H1 (cell line): Measurements from ENCODE around the gene HMCES. TPM values are rescaled to one million over a fixed set of nuclear protein-coding genes. Genes with fewer than 3 reads are reported as not detected.
A peak's percentile ranks its signal among the peaks of the same experiment; 100 is the strongest.

Experiments used
- CTCF ChIA-PET: fragments of 300-600 bp; sonication (Branson Sonifier 250); formaldehyde crosslinking; loops from one replicate; lab custom pipeline; 2021; ENCODE audit not compliant: partially characterized antibody; lab: Charles Lee
- POLR2A ChIA-PET: fragments of 300-600 bp; sonication (Branson Sonifier 250); formaldehyde crosslinking; loops from one replicate; lab custom pipeline; 2021; ENCODE audit warnings: inconsistent platforms; ENCODE audit not compliant: partially characterized antibody; lab: Charles Lee
- DNase-seq, 2 experiments: peaks; one replicate each; pipeline versions ENCODE4 v3.0.0 to v3.0.0-alpha.2; 2010 to 2022; ENCODE audit warnings: low spot score in 2 of 2, low read depth in 1 of 2, mixed read lengths in 1 of 2
- FAIRE-seq: peaks from 2 replicates; lab custom pipeline; 2011; peaks lifted over from hg19 to GRCh38; lab: Jason Lieb, UNC
- H2AFZ ChIP-seq: 2 replicates; pipeline ENCODE4 v1.8.1; 2012; ENCODE audit warnings: low read length, inconsistent platforms
- H2AK5ac ChIP-seq: 2 replicates; pipeline ENCODE4 v1.6.1; 2013; ENCODE audit warnings: low read depth, low read length
- H2BK120ac ChIP-seq: replicated peaks from 2 replicates; pipeline ENCODE3; 2013; ENCODE audit warnings: low read depth, low read length, inconsistent platforms
- H2BK12ac ChIP-seq: 2 replicates; pipeline ENCODE4 v1.6.1; 2013; ENCODE audit warnings: low read depth, low read length
- H2BK15ac ChIP-seq: 2 replicates; pipeline ENCODE4 v1.6.1; 2013; ENCODE audit warnings: low read length
- H2BK20ac ChIP-seq: 2 replicates; pipeline ENCODE4 v1.6.1; 2013; ENCODE audit warnings: low read length
- H2BK5ac ChIP-seq: 2 replicates; pipeline ENCODE4 v1.6.1; 2013; ENCODE audit warnings: low read depth, low read length
- H3K14ac ChIP-seq: 2 replicates; pipeline ENCODE4 v1.6.1; 2013; ENCODE audit warnings: inconsistent platforms; ENCODE audit not compliant: insufficient read length
- H3K18ac ChIP-seq: 2 replicates; pipeline ENCODE4 v1.6.1; 2013; ENCODE audit warnings: low read length; ENCODE audit errors: extremely low read depth
- H3K23ac ChIP-seq: 2 replicates; pipeline ENCODE4 v1.6.1; 2013; ENCODE audit warnings: inconsistent platforms; ENCODE audit not compliant: insufficient read length
- H3K23me2 ChIP-seq: 2 replicates; pipeline ENCODE4 v1.6.1; 2013; ENCODE audit warnings: low read depth, low read length
- H3K27ac ChIP-seq: 2 replicates; pipeline ENCODE4 v1.6.1; 2011; ENCODE audit warnings: low read depth, low read length, inconsistent platforms
- H3K27me3 ChIP-seq, 4 experiments: replicated peaks in 1 of 4; 1 replicate in 1 of 4; 2 replicates in 3 of 4; pipeline versions ENCODE4 v1.6.1 to v1.8.1; 2011 to 2013; ENCODE audit warnings: low read length in 3 of 4, mild to moderate bottlenecking in 3 of 4, inconsistent platforms in 2 of 4, mixed read lengths in 2 of 4, moderate library complexity in 1 of 4; ENCODE audit not compliant: control insufficient read depth in 3 of 4, insufficient read depth in 3 of 4; ENCODE audit errors: extremely low read depth in 1 of 4
- H3K36me3 ChIP-seq, 4 experiments: 2 replicates each; pipeline versions ENCODE4 v1.6.1 to v1.8.1; 2011 to 2013; ENCODE audit warnings: mild to moderate bottlenecking in 4 of 4, low read length in 3 of 4, moderate library complexity in 2 of 4, control low read depth in 1 of 4, inconsistent platforms in 1 of 4; ENCODE audit not compliant: insufficient read depth in 4 of 4, control insufficient read depth in 2 of 4
- H3K4ac ChIP-seq: replicated peaks from 2 replicates; pipeline ENCODE3; 2013; ENCODE audit warnings: low read length, low read depth, mixed read lengths, inconsistent platforms; ENCODE audit not compliant: insufficient read length
- H3K4me1 ChIP-seq, 4 experiments: replicated peaks in 1 of 4; 1 replicate in 1 of 4; 2 replicates in 3 of 4; pipeline versions ENCODE4 v1.6.1 to v1.8.1; 2011 to 2013; ENCODE audit warnings: low read length in 3 of 4, inconsistent platforms in 2 of 4, mixed read lengths in 1 of 4; ENCODE audit not compliant: insufficient read depth in 4 of 4, control insufficient read depth in 3 of 4
- H3K4me2 ChIP-seq, 2 experiments: 2 replicates each; pipeline versions ENCODE4 v1.6.1 to v1.8.1; 2011 to 2013; ENCODE audit warnings: low read depth in 2 of 2, low read length in 2 of 2, control low read depth in 1 of 2, inconsistent platforms in 1 of 2, mild to moderate bottlenecking in 1 of 2; ENCODE audit not compliant: insufficient read depth in 1 of 2
- H3K4me3 ChIP-seq, 4 experiments: fragments of 200-600, 300-600 bp in 1 of 4; sonication (generic), shearing (Covaris generic), sonication (Bioruptor Twin) in 1 of 4; 2 replicates each; pipeline versions ENCODE4 v1.5.1 to v1.8.1; 2011 to 2016; ENCODE audit warnings: low read length in 4 of 4, low read depth in 3 of 4, control low read depth in 2 of 4, inconsistent platforms in 2 of 4, mild to moderate bottlenecking in 2 of 4, mixed read lengths in 1 of 4, moderate library complexity in 1 of 4; ENCODE audit not compliant: insufficient read depth in 2 of 4; ENCODE audit errors: extremely low read depth in 1 of 4
- H3K56ac ChIP-seq: replicated peaks from 2 replicates; pipeline ENCODE3; 2013; ENCODE audit warnings: low read depth, mild to moderate bottlenecking, mixed read lengths, low read length, inconsistent platforms; ENCODE audit not compliant: insufficient read length
- H3K79me1 ChIP-seq: 2 replicates; pipeline ENCODE4 v1.6.1; 2013; ENCODE audit warnings: low read depth, low read length, control low read depth
- H3K79me2 ChIP-seq, 2 experiments: 2 replicates each; pipeline versions ENCODE4 v1.6.1 to v1.8.1; 2012 to 2013; ENCODE audit warnings: low read length in 2 of 2, mild to moderate bottlenecking in 2 of 2, inconsistent platforms in 1 of 2; ENCODE audit not compliant: insufficient read depth in 2 of 2, control insufficient read depth in 1 of 2
- H3K9ac ChIP-seq, 4 experiments: replicated peaks in 1 of 4; 1 replicate in 1 of 4; 2 replicates in 3 of 4; pipeline versions ENCODE4 v1.6.1 to v1.8.1; 2011 to 2013; ENCODE audit warnings: low read depth in 3 of 4, low read length in 3 of 4, control low read depth in 2 of 4, mild to moderate bottlenecking in 2 of 4, moderate library complexity in 2 of 4, inconsistent platforms in 1 of 4; ENCODE audit errors: extremely low read depth in 1 of 4
- H3K9me3 ChIP-seq, 2 experiments: 2 replicates each; pipeline versions ENCODE4 v1.6.1 to v1.8.1; 2012 to 2013; ENCODE audit warnings: mild to moderate bottlenecking in 2 of 2, moderate library complexity in 2 of 2, control low read depth in 1 of 2, inconsistent platforms in 1 of 2, low read depth in 1 of 2, low read length in 1 of 2, mixed read lengths in 1 of 2; ENCODE audit not compliant: insufficient read depth in 2 of 2
- H4K20me1 ChIP-seq, 2 experiments: replicated peaks in 1 of 2; 2 replicates each; pipeline versions ENCODE3 to v1.8.1; 2011 to 2013; ENCODE audit warnings: inconsistent platforms in 2 of 2, low read length in 2 of 2, mild to moderate bottlenecking in 1 of 2; ENCODE audit not compliant: insufficient read depth in 2 of 2, control insufficient read depth in 1 of 2
- H4K5ac ChIP-seq: 2 replicates; pipeline ENCODE4 v1.6.1; 2013; ENCODE audit warnings: low read length, low read depth, mixed read lengths, inconsistent platforms; ENCODE audit not compliant: insufficient read length
- H4K8ac ChIP-seq: 2 replicates; pipeline ENCODE4 v1.8.0; 2013; ENCODE audit warnings: mild to moderate bottlenecking, moderate library complexity, low read length, inconsistent platforms; ENCODE audit not compliant: insufficient read depth; ENCODE audit errors: extremely low read depth
- H4K91ac ChIP-seq: replicated peaks from 2 replicates; pipeline ENCODE3; 2013; ENCODE audit warnings: low read length, mixed read lengths, inconsistent platforms; ENCODE audit not compliant: insufficient read length
- GABPA ChIP-seq: IDR thresholded peaks from 2 replicates; pipeline ENCODE4 v1.6.1; 2011; ENCODE audit warnings: mild to moderate bottlenecking, low read length, moderate library complexity, borderline replicate concordance; ENCODE audit not compliant: insufficient read depth
- POLR2AphosphoS5 ChIP-seq: IDR thresholded peaks from 2 replicates; pipeline ENCODE4 v1.6.1; 2011; ENCODE audit warnings: low read depth, low read length
- polyA plus RNA-seq, 7 experiments: library from polyadenylated mRNA; depleted of rRNA in 3 of 7; stranded (reverse) in 5 of 7; unstranded in 2 of 7; fragments of >200 nt in 5 of 7; fragments of 200-250 nt in 2 of 7; gene quantifications; 1 replicate in 5 of 7; 2 replicates in 1 of 7; 4 replicates in 1 of 7; pipeline versions ENCODE4 v1.2.1 to v1.2.3, GENCODE V29; 2011 to 2013; ENCODE audit warnings: missing spikeins in 2 of 7, mixed read lengths in 2 of 7
- total RNA-seq: library from RNA; stranded (reverse); fragmentation: NEBNext Ultra II Directional; extraction: Animal tissue kit (Norgen Biotek cat#: 25700); gene quantifications from 2 replicates; pipeline ENCODE4 v1.2.1, GENCODE V29; 2021

The HMCES gene
- total and polyA plus RNA-seq, 2 of the 8 experiments (the other 6 are each of a cell fraction or from before 2014, with no cell fraction given) = 27.6 to 49.5 TPM

DNA sequence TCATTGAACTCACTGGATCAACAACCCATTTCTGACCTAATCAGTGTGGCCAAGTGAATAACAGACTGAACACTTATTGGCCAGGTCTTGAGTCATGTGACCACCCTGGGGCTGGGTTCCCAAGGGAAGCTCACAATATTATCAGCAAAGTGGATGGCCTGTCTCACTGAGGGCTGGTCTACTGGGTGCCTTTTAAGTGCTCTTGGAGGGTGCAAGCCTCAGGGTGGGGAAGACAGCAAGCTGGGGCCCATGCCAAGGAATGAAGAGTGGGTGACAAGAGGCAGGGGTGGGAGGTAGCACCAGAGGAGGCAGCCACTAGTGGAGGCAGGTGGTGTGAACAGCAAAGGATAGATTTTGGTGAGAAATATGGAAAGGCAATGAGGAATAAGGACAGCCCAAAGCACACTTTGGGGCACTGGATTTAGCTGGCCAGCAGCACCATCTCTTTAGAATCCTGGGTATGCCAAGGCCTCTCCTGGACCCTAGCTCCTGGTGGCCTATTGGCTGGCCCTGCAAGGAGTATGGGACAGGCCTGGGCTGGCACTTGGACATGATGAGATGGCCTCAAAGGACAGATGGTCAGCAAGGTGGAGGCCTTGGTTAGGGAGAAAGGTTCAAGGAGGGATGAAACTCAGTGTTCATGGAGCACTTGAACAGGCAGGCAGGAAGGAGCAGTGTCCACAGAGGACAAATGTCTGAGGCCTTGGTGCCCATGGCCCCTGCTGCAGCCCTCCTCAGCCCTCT, 34.2 kb downstream of the HMCES start:
- Histone ChIP-seq H3K27me3 (no peaks in the 10 kb centered on the region), H4K5ac (no peak overlapping the region), H3K4me3 (no peak overlapping the region), H3K14ac (no peak overlapping the region), H3K4me2 (no peak overlapping the region), H3K9me3 (no peaks in the 10 kb centered on the region), H3K9ac (no peak overlapping the region), H4K20me1 (peaks cover 0 to 2% of the 10 kb centered on the region in 2 experiments), H2BK20ac (no peak overlapping the region), H3K23ac (no peak overlapping the region), H2BK15ac (no peak overlapping the region), H3K36me3 (no peaks in the 10 kb centered on the region), H4K91ac (no peak overlapping the region), H2BK5ac (no peak overlapping the region), H3K56ac (no peak overlapping the region), H3K79me2 (peaks cover 0 to 13% of the 10 kb centered on the region in 2 experiments; a peak in 1 of 4 replicates), H3K18ac (no peak overlapping the region), H3K4me1 (peaks cover 4 to 9% (median 5%) of the 10 kb centered on the region in 4 experiments), H4K8ac (no peak overlapping the region), H2AFZ (no peak overlapping the region), H2BK12ac (no peak overlapping the region), H2BK120ac (no peak overlapping the region), H2AK5ac (no peak overlapping the region), H3K27ac (no peak overlapping the region), H3K79me1 (no peaks in the 10 kb centered on the region), H3K23me2 (peaks cover 2% of the 10 kb centered on the region; the same call in 1 of the 2 replicates), H3K4ac (no peak overlapping the region)
- FAIRE-seq = no peak
- CTCF ChIA-PET = interaction anchor here (1.0 to 1.3 kb wide), 5 partner anchors 13 to 67 kb away, joined by 3 to 6 read pairs (median 3); no protein-coding TSS in a partner anchor
- DNase-seq = no peak
- TF ChIP-seq GABPA (no peak), POLR2AphosphoS5 (peak; percentile 54; the same call in 1 of the 2 replicates)
- POLR2A ChIA-PET = interaction anchor here (0.8 to 6.4 kb wide), 9 partner anchors 7 to 128 kb away, joined by 3 to 112 read pairs (median 5); partner anchors contain the start of gene COPG1
